Endothelial cell of umbilical vein (primary cell): ENCODE measurements around the gene KMT2C. TPM values are rescaled to one million over a fixed set of nuclear protein-coding genes. Genes with fewer than 3 reads are reported as not detected.

Experiments used
- BruUV-seq: library from RNA; stranded (reverse); fragments of 400-500 nt; replicated peaks from 2 replicates; lab custom pipeline; 2021; lab: Mats Ljungman, UMichigan
- CTCF ChIA-PET: fragments of 300-600, 350-600 bp; sonication (Branson Sonifier 250); formaldehyde crosslinking; loops from one replicate; lab custom pipeline; 2021; ENCODE audit warnings: antibody characterized with exemption, inconsistent platforms; lab: Charles Lee
- POLR2A ChIA-PET: fragments of 300-600, 350-600 bp; sonication (Branson Sonifier 250); formaldehyde crosslinking; loops from one replicate; lab custom pipeline; 2021; ENCODE audit warnings: antibody characterized with exemption, inconsistent platforms; lab: Charles Lee
- DNase-seq: peaks from one replicate; pipeline ENCODE4 v3.0.0-alpha.2; 2011; ENCODE audit warnings: low read depth, low spot score
- FAIRE-seq: peaks from 2 replicates; lab custom pipeline; 2011; peaks lifted over from hg19 to GRCh38; lab: Jason Lieb, UNC
- H2AFZ ChIP-seq: 2 replicates; pipeline ENCODE4 v1.6.0; 2012; ENCODE audit warnings: low read depth, low read length, control low read depth, inconsistent platforms
- H3K27ac ChIP-seq: 2 replicates; pipeline ENCODE4 v1.5.1; 2011; ENCODE audit warnings: low read depth, mild to moderate bottlenecking, control low read depth, low read length, moderate library complexity; ENCODE audit not compliant: insufficient read depth
- H3K27me3 ChIP-seq, 2 experiments: 2 replicates each; pipeline versions ENCODE4 v1.6.0 to v1.6.1; 2011; ENCODE audit warnings: low read length in 2 of 2, mixed read lengths in 1 of 2; ENCODE audit not compliant: control insufficient read depth in 2 of 2, insufficient read depth in 2 of 2
- H3K36me3 ChIP-seq, 2 experiments: 2 replicates in 1 of 2; 3 replicates in 1 of 2; pipeline ENCODE4 v1.5.1; 2011; ENCODE audit warnings: low read length in 2 of 2, mild to moderate bottlenecking in 1 of 2, moderate library complexity in 1 of 2; ENCODE audit not compliant: control insufficient read depth in 2 of 2, insufficient read depth in 2 of 2; ENCODE audit errors: extremely low read depth in 1 of 2
- H3K4me1 ChIP-seq: 3 replicates; pipeline ENCODE4 v1.5.1; 2011; ENCODE audit warnings: mild to moderate bottlenecking, low read length; ENCODE audit not compliant: control insufficient read depth, insufficient read depth; ENCODE audit errors: extremely low read depth
- H3K4me2 ChIP-seq: 2 replicates; pipeline ENCODE4 v1.6.1; 2011; ENCODE audit warnings: low read length, control low read depth, mixed read lengths; ENCODE audit not compliant: insufficient read depth
- H3K4me3 ChIP-seq, 3 experiments: fragments of 200-600 bp in 1 of 3; sonication (generic), shearing (Covaris generic) in 1 of 3; replicated peaks in 1 of 3; 2 replicates each; pipeline ENCODE4 v1.5.1; 2011 to 2016; ENCODE audit warnings: control low read depth in 3 of 3, low read length in 3 of 3, mild to moderate bottlenecking in 2 of 3, inconsistent platforms in 1 of 3, low read depth in 1 of 3, moderate library complexity in 1 of 3; ENCODE audit not compliant: insufficient read depth in 1 of 3
- H3K79me2 ChIP-seq: 2 replicates; pipeline ENCODE4 v1.6.0; 2012; ENCODE audit warnings: low read length, inconsistent platforms; ENCODE audit not compliant: control insufficient read depth, insufficient read depth
- H3K9ac ChIP-seq: replicated peaks from 2 replicates; pipeline ENCODE3; 2011; ENCODE audit warnings: low read length, control low read depth; ENCODE audit not compliant: insufficient read depth; ENCODE audit errors: extremely low read depth
- H3K9me1 ChIP-seq: replicated peaks from 3 replicates; pipeline ENCODE4 v1.6.0; 2011; ENCODE audit warnings: mild to moderate bottlenecking, low read length; ENCODE audit not compliant: control insufficient read depth, insufficient read depth; ENCODE audit errors: extremely low read depth
- H3K9me3 ChIP-seq: replicated peaks from 2 replicates; pipeline ENCODE4 v1.5.1; 2012; ENCODE audit warnings: low read length, inconsistent platforms; ENCODE audit not compliant: control insufficient read depth, insufficient read depth
- H4K20me1 ChIP-seq: replicated peaks from 2 replicates; pipeline ENCODE3; 2011; ENCODE audit warnings: mild to moderate bottlenecking, low read length; ENCODE audit not compliant: control insufficient read depth, insufficient read depth; ENCODE audit errors: extremely low read depth
- CTCF ChIP-seq, 2 donors: IDR thresholded peaks; 1 replicate in 1 of 2; 2 replicates in 1 of 2; pipeline ENCODE4 v1.5.1; 2011; ENCODE audit warnings: low read length in 2 of 2, mild to moderate bottlenecking in 2 of 2, moderate library complexity in 2 of 2, control low read depth in 1 of 2, inconsistent platforms in 1 of 2, low read depth in 1 of 2; ENCODE audit not compliant: insufficient read depth in 1 of 2; ENCODE audit errors: extremely low read depth in 1 of 2
- GATA2 ChIP-seq: IDR thresholded peaks from 2 replicates; pipeline ENCODE4 v1.7.0; 2011; ENCODE audit warnings: low read depth, mild to moderate bottlenecking, moderate library complexity, mixed read lengths, low read length; ENCODE audit not compliant: insufficient read length, insufficient read depth
- MAX ChIP-seq: IDR thresholded peaks from 2 replicates; pipeline ENCODE4 v1.6.1; 2011; ENCODE audit not compliant: insufficient read depth, insufficient read length
- dilution Hi-C: fragments of 300-500 bp; cut with MboI; formaldehyde crosslinking; loops from one replicate; pipeline ENCODE4 v1.15.0; 2019; ENCODE audit warnings: low sequenced_read_pairs; ENCODE audit not compliant: extremely low pct_ligation_motif_present
- intact Hi-C: fragments of 100-400 bp; cut with micrococcal nuclease; formaldehyde crosslinking; loops from one replicate; pipeline ENCODE4 v1.10.0; 2022
- polyA plus RNA-seq, 4 experiments: library from polyadenylated mRNA; depleted of rRNA in 3 of 4; stranded (reverse) in 3 of 4; unstranded in 1 of 4; fragments of >200 nt; gene quantifications; 2 replicates each; pipeline versions ENCODE4 v1.2.1 to v1.2.3, GENCODE V29; 2011 to 2012; ENCODE audit warnings: missing spikeins in 1 of 4
- total RNA-seq: library from RNA; stranded (reverse); gene quantifications from 2 replicates; pipeline ENCODE4 v1.2.3, GENCODE V29; 2021

KMT2C gene
- total and polyA plus RNA-seq, 2 donors (not counting 3 experiments of a cell fraction or from before 2014, with no cell fraction given): 8.0 to 53.7 TPM

- Histone ChIP-seq H3K9me3 (no peaks in the 10 kb centered on the region), H3K36me3 (no peaks in the 10 kb centered on the region), H3K4me1 (no peaks in the 10 kb centered on the region), H3K79me2 (peaks cover 33% of the 10 kb centered on the region), H3K9ac (no peak overlapping the region), H4K20me1 (peaks cover 12% of the 10 kb centered on the region), H3K4me2 (no peak overlapping the region), H3K27me3 (no peaks in the 10 kb centered on the region), H3K9me1 (no peaks in the 10 kb centered on the region), H3K4me3 (no peak overlapping the region), H2AFZ (no peak overlapping the region), H3K27ac (no peak overlapping the region)
- FAIRE-seq: peak; percentile 64
- CTCF ChIA-PET: interaction anchor here (0.6 to 4.4 kb wide), 24 partner anchors 10 to 483 kb away, joined by 3 to 73 read pairs (median 4); no protein-coding TSS in a partner anchor
- intact Hi-C loops: loop anchor here (1.0 kb wide), 3 partner anchors 93 to 366 kb away; no protein-coding TSS in a partner anchor
- BruUV-seq: no TSS peak
- POLR2A ChIA-PET: no interaction called here
- peak; percentile 65 for DNase-seq
- dilution Hi-C loops: no loop called here
- peak; percentile 32 to 41 for TF ChIP-seq CTCF (IDR thresholded peaks at IDR 0.05; ENCODE audit: extremely low read depth in 1 of 2, insufficient read depth in 1 of 2, low read depth in 1 of 2, low read length in 2 of 2)
- peak; percentile 11 for TF ChIP-seq MAX
- TF ChIP-seq GATA2: no peak
Observed at GRCh38 chr7:152341039-152341913, 94.5 kb downstream of the KMT2C start.
